ENCODE measurements around the gene ACADM. TPM values are rescaled to one million over a fixed set of nuclear protein-coding genes. Genes with fewer than 3 reads are reported as not detected.
"Not testable (repeated sequence)": the region's sequence is repeated elsewhere in the genome, so short reads cannot be mapped to it uniquely, and the experiment has no call there.

Gene ACADM
- total RNA-seq, 6 experiments from 2014 or later, result 71.9 to 168 (median 124) TPM

DNA sequence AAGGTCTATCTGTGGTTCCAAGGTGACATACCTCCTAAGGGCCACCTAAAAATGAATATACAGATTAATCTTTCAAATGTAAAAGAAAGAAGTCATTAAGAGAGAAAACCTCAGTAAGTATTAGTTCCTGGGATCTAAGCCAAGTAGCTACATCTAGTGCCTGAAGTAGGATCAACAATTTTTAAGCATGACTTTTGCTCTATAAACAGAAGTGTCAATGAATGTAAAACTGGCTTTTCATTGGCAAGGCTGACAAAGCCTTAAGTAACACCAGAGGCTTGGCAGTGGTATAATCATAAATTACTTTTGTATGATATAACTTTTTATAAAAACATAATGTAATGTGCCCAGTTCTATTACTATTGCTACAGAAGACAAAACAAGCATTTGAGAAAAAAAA is 12.2 kb upstream of the ACADM start:
- H3K27ac ChIP-seq, result no peak overlapping the region
- H3K27me3 ChIP-seq, result no peaks in the 10 kb centered on the region
- ATAC-seq, result no peak
- no peak for TF ChIP-seq POLR2A (IDR thresholded peaks at IDR 0.05)
- TF ChIP-seq, protein P1, sequence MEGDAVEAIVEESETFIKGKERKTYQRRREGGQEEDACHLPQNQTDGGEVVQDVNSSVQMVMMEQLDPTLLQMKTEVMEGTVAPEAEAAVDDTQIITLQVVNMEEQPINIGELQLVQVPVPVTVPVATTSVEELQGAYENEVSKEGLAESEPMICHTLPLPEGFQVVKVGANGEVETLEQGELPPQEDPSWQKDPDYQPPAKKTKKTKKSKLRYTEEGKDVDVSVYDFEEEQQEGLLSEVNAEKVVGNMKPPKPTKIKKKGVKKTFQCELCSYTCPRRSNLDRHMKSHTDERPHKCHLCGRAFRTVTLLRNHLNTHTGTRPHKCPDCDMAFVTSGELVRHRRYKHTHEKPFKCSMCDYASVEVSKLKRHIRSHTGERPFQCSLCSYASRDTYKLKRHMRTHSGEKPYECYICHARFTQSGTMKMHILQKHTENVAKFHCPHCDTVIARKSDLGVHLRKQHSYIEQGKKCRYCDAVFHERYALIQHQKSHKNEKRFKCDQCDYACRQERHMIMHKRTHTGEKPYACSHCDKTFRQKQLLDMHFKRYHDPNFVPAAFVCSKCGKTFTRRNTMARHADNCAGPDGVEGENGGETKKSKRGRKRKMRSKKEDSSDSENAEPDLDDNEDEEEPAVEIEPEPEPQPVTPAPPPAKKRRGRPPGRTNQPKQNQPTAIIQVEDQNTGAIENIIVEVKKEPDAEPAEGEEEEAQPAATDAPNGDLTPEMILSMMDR (IDR thresholded peaks at IDR 0.05), result no peak
- H3K9me3 ChIP-seq, result no peaks in the 10 kb centered on the region
- no peak overlapping the region for H3K4me3 ChIP-seq
- DNase-seq, result no peak
- intact Hi-C loops (cut with DNase I), result no loop called here
- H3K4me1 ChIP-seq, result peaks cover 0 to 2% (median 0%) of the 10 kb centered on the region in 4 donors
- H3K36me3 ChIP-seq, result no peaks in the 10 kb centered on the region

DNA sequence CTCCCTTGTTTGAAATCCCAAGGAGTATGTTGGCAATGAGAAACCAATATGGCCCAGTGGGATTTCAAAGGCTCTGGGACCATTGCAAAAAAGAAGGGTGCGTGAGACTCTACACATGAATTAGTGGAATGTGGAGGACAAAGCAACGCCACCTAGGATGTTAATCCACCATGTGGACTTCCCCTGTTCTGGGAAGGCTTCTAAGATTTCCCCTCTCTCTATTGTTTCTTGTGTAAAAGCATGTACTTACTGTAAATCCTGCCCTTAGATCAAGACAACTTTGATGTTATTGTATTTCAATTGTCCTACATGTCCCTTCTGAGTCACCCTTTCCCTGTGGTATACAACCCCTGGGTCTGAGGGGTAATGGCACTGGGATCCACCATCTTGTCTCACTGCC is 4.7 kb upstream of the ACADM start:
- intact Hi-C loops (cut with DNase I), result loop anchor here in 1 of 2 donors (10.0 kb wide), 1 partner anchor 65 kb away; the partner anchor contains the start of gene RABGGTB
- 86% methylated on average over 1 of the region's 2 CpGs for WGBS (ENCODE audit: insufficient coverage, low coverage, low lambda C conversion rate, missing lambda C conversion rate)
- no peaks in the 10 kb centered on the region for H3K27me3 ChIP-seq
- H3K27ac ChIP-seq, result no peak overlapping the region
- H3K4me3 ChIP-seq, result no peak overlapping the region
- no peaks in the 10 kb centered on the region for H3K9me3 ChIP-seq
- H3K4me1 ChIP-seq, result peaks cover 0 to 5% (median 0%) of the 10 kb centered on the region in 4 donors
- H3K36me3 ChIP-seq, result no peaks in the 10 kb centered on the region
- ATAC-seq, result no peak
- TF ChIP-seq, protein P1 (IDR thresholded peaks at IDR 0.05), result no peak
- no peak for TF ChIP-seq POLR2A (IDR thresholded peaks at IDR 0.05)
- no peak for DNase-seq

DNA sequence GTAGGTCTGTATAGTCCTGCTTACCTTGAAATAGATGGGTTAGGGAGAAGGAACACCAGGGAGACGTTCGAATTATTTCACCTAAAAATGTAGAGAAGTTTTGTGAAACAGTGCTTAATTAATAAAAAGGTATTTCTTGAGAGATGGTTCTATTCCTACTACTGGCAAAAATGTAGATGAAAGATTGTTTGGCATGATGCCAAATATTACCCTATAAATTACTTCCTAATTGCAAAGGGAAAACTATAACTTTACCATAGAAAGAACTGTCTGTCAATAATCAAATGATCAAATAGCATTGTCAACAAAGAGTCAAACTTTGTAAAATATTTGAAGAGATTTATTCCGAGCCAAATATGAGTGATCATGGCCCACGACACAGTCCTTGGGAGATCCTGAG is 4.2 kb upstream of the ACADM start:
- TF ChIP-seq, protein P1 (IDR thresholded peaks at IDR 0.05), result no peak
- DNase-seq (no peak), ATAC-seq (no peak)
- H3K4me1 ChIP-seq, result peaks cover 0 to 5% (median 0%) of the 10 kb centered on the region in 4 donors
- no peaks in the 10 kb centered on the region for H3K36me3 ChIP-seq
- no peak overlapping the region for H3K27ac ChIP-seq
- intact Hi-C loops (cut with DNase I), result loop anchor here in 1 of 2 donors (10.0 kb wide), 1 partner anchor 64 kb away; the partner anchor contains the start of gene RABGGTB
- WGBS (ENCODE audit: insufficient coverage, low coverage, low lambda C conversion rate, missing lambda C conversion rate), result 90% methylated on average over 4 of the region's 4 CpGs
- no peaks in the 10 kb centered on the region for H3K9me3 ChIP-seq
- no peaks in the 10 kb centered on the region for H3K27me3 ChIP-seq
- no peak overlapping the region for H3K4me3 ChIP-seq

DNA sequence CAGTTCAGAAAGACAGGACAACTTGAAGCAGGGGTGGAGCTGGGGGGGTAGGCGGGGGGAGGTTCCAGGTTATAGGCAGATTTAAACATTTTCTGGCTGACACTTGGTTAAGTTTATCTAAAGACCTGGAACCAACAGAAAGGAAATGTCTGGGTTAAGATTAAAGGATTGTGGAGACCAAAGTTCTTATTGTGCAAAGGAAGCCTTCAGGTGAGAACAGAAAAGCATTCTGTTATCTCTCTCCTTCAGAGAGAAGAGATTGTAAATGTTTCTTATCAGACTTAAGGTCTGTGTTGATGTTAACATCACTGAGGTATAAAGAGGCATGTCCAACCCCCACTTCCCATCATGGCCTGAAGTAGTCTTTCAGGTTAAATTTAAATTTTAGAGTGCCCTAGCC is 3.7 kb upstream of the ACADM start:
- intact Hi-C loops (cut with DNase I), result loop anchor here in 1 of 2 donors (10.0 kb wide), 1 partner anchor 64 kb away; the partner anchor contains the start of gene RABGGTB
- DNase-seq (no peak), ATAC-seq (no peak)
- Histone ChIP-seq H3K9me3 (no peaks in the 10 kb centered on the region), H3K27ac (no peak overlapping the region), H3K36me3 (no peaks in the 10 kb centered on the region), H3K27me3 (no peaks in the 10 kb centered on the region), H3K4me3 (no peak overlapping the region), H3K4me1 (peaks cover 0 to 5% (median 0%) of the 10 kb centered on the region in 4 donors)
- WGBS (ENCODE audit: insufficient coverage, low coverage, low lambda C conversion rate, missing lambda C conversion rate), result 89% methylated on average over 1 of the region's 1 CpG
- TF ChIP-seq, protein P1 (IDR thresholded peaks at IDR 0.05), result no peak
- TF ChIP-seq POLR2A (IDR thresholded peaks at IDR 0.05), result no peak

DNA sequence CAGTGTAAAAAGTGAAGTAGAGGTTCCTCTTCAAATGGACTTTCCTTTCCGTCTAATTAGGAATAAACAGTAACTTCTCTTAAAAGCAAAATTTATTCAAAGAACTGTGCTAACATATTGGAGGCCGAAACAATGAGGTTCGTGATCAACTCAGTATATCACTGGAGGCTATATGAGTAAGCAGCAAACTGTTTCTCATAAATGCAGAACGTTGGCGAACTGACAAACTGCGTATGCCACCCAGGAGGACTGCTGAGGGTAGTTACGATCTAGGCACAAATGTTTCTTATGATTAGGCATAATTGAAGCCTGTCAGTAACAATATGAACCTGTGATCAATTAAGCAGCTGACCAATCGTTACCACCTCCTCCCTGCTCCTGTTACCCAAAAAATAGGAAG is 2.3 kb upstream of the ACADM start:
- H3K4me1 ChIP-seq, result peaks cover 0 to 17% (median 0%) of the 10 kb centered on the region in 4 donors
- not testable (repeated sequence) for ATAC-seq, H3K9me3 ChIP-seq, H3K27ac ChIP-seq, H3K4me3 ChIP-seq, H3K36me3 ChIP-seq, H3K27me3 ChIP-seq, DNase-seq
- WGBS (ENCODE audit: insufficient coverage, low coverage, low lambda C conversion rate, missing lambda C conversion rate), result 98% methylated on average over 8 of the region's 8 CpGs
- intact Hi-C loops (cut with DNase I), result loop anchor here in 1 of 2 donors (10.0 kb wide), 1 partner anchor 63 kb away; the partner anchor contains the start of gene RABGGTB

Data from right lobe of liver (tissue), 6 donors.